DOHH2 (cell line): ENCODE data around the gene B4GALT5.

Experiments
- H3F3A ChIP-seq: fragments of 200-600 bp; sonication (generic), shearing (Covaris generic); 2 replicates; pipeline ENCODE4 v1.6.0; 2016; ENCODE audit warnings: antibody characterized with exemption, mild to moderate bottlenecking; ENCODE audit not compliant: control insufficient read depth, insufficient read depth
- H3K27ac ChIP-seq: fragments of 200-600 bp; sonication (generic); 2 replicates; pipeline ENCODE4 v1.5.1; 2014; ENCODE audit warnings: low read depth, mild to moderate bottlenecking, low read length, moderate library complexity
- H3K27me3 ChIP-seq: fragments of 200-600 bp; sonication (generic); 2 replicates; pipeline ENCODE4 v1.6.1; 2014; ENCODE audit warnings: mild to moderate bottlenecking, low read length, mixed read lengths; ENCODE audit not compliant: control insufficient read depth
- H3K36me3 ChIP-seq: fragments of 200-600 bp; sonication (generic); 2 replicates; pipeline ENCODE4 v1.6.1; 2014; ENCODE audit warnings: mild to moderate bottlenecking, low read length, moderate library complexity, mixed read lengths; ENCODE audit not compliant: control insufficient read depth
- H3K4me1 ChIP-seq: fragments of 200-600 bp; sonication (generic); 2 replicates; pipeline ENCODE4 v1.6.1; 2014; ENCODE audit warnings: mild to moderate bottlenecking, low read length, mixed read lengths; ENCODE audit not compliant: control insufficient read depth
- H3K4me2 ChIP-seq: fragments of 200-600 bp; sonication (generic); 2 replicates; pipeline ENCODE4 v1.6.0; 2014; ENCODE audit warnings: mild to moderate bottlenecking, low read length, moderate library complexity
- H3K4me3 ChIP-seq: fragments of 200-600 bp; sonication (generic); 2 replicates; pipeline ENCODE4 v1.5.1; 2014; ENCODE audit warnings: mild to moderate bottlenecking, low read length, mixed read lengths
- H3K79me2 ChIP-seq: fragments of 200-600 bp; sonication (generic); 2 replicates; pipeline ENCODE4 v1.6.1; 2014; ENCODE audit warnings: mild to moderate bottlenecking, low read length, mixed read lengths; ENCODE audit not compliant: control insufficient read depth
- H3K9me2 ChIP-seq: fragments of 200-600 bp; sonication (generic); replicated peaks from 2 replicates; pipeline ENCODE4 v1.6.1; 2014; ENCODE audit warnings: mild to moderate bottlenecking, low read length, mixed read lengths; ENCODE audit not compliant: control insufficient read depth
- H3K9me3 ChIP-seq: fragments of 200-600 bp; sonication (generic); 2 replicates; pipeline ENCODE4 v1.6.1; 2014; ENCODE audit warnings: antibody characterized with exemption, low read length, mixed read lengths; ENCODE audit not compliant: control insufficient read depth, insufficient read depth
- H4K20me1 ChIP-seq: fragments of 200-600 bp; sonication (generic); 2 replicates; pipeline ENCODE4 v1.6.0; 2014; ENCODE audit warnings: low read depth, mild to moderate bottlenecking, antibody characterized with exemption, low read length, moderate library complexity; ENCODE audit not compliant: control insufficient read depth, insufficient read depth
- EZH2phosphoT487 ChIP-seq: fragments of 200-600 bp; sonication (generic); IDR thresholded peaks from 2 replicates; pipeline ENCODE4 v1.6.1; 2017; ENCODE audit warnings: borderline replicate concordance, mild to moderate bottlenecking, antibody characterized with exemption, low read length, moderate library complexity, mixed read lengths
- TF ChIP-seq, protein P1 (sequence below): fragments of 200-600 bp; sonication (generic); IDR thresholded peaks from one replicate; pipeline ENCODE4 v1.5.1; 2014; ENCODE audit warnings: antibody characterized with exemption, mild to moderate bottlenecking, low read depth, low read length; ENCODE audit not compliant: poor library complexity, severe bottlenecking

B4GALT5 gene

DNA sequence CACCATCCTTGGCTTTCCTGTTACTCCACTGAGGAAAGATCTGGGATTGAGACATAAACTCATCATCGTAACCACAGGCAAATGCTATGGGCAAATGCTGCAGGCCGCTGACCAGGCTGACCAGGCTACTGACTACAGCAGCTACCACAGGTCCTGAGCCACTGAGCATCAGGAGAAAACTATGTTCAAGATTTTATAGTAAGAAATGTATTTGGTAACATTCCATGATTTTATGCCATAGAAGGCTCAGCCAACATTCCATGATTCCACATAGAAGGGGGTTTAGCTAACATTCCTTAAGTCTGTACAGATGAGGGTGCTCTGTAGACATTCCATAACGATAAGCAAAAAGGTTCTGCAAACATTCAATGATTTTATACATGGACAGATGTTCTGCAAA is 16.1 kb upstream of the B4GALT5 start:
- Histone ChIP-seq H3K4me2 (no peak overlapping the region), H3F3A (no peaks in the 10 kb centered on the region), H3K4me1 (peaks cover 11% of the 10 kb centered on the region), H3K27me3 (no peaks in the 10 kb centered on the region), H3K9me2 (no peaks in the 10 kb centered on the region), H3K9me3 (no peaks in the 10 kb centered on the region), H4K20me1 (no peaks in the 10 kb centered on the region), H3K4me3 (no peak overlapping the region), H3K36me3 (no peaks in the 10 kb centered on the region), H3K79me2 (no peaks in the 10 kb centered on the region), H3K27ac (no peak overlapping the region)
- TF ChIP-seq, protein P1, sequence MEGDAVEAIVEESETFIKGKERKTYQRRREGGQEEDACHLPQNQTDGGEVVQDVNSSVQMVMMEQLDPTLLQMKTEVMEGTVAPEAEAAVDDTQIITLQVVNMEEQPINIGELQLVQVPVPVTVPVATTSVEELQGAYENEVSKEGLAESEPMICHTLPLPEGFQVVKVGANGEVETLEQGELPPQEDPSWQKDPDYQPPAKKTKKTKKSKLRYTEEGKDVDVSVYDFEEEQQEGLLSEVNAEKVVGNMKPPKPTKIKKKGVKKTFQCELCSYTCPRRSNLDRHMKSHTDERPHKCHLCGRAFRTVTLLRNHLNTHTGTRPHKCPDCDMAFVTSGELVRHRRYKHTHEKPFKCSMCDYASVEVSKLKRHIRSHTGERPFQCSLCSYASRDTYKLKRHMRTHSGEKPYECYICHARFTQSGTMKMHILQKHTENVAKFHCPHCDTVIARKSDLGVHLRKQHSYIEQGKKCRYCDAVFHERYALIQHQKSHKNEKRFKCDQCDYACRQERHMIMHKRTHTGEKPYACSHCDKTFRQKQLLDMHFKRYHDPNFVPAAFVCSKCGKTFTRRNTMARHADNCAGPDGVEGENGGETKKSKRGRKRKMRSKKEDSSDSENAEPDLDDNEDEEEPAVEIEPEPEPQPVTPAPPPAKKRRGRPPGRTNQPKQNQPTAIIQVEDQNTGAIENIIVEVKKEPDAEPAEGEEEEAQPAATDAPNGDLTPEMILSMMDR: no peak
- TF ChIP-seq EZH2phosphoT487: no peak

DNA sequence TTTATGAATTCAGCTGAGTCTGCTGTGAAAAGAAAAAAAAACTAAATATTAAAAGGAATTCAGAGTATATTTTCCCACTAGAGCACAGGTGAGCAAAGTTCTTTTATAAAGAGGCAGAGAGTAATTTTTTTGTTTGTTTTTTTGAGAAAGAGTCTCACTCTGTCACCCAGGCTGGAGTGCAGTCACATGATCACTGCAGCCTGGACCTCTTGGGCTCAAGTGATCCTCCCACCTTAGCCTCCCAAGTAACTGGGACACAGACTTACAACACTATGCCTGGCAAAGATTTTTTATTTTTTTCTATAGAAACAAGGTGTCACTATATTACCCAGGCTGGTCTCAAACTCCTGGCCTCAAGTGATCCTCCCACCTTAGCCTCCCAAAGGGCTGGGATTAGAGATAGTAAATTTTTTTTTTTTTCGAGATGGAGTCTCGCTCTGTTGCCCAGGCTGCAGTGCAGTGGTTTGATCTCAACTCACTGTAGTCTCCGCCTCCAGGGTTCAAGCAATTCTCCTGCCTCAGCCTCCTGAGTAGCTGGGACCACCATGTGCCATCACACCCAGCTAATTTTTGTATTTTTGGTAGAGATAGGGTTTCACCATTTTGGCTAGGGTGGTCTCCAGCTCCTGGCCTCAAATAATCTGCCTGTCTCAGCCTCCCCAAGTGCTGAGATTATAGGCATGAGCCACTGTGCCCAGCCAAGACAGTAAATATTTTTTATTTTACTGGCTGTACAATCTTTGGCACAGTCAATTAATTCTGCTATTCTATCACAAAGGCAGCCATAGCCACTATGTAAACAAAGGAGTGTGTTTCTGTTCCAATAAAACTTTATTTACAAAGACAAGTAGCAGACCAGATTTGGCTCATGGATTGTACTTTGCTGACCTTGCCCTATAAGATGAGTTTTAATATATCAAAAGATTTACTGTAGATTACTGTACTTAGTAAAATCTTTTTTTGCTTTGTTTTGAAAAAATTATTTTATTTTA is 14.5 kb upstream of the B4GALT5 start:
- no peaks in the 10 kb centered on the region for H3K9me2 ChIP-seq
- H3K27ac ChIP-seq: no peak overlapping the region
- no peaks in the 10 kb centered on the region for H4K20me1 ChIP-seq
- no peaks in the 10 kb centered on the region for H3K36me3 ChIP-seq
- no peaks in the 10 kb centered on the region for H3K9me3 ChIP-seq
- H3K27me3 ChIP-seq: no peaks in the 10 kb centered on the region
- H3K4me1 ChIP-seq: peaks cover 16% of the 10 kb centered on the region
- H3F3A ChIP-seq: peaks cover 4% of the 10 kb centered on the region
- H3K79me2 ChIP-seq: no peaks in the 10 kb centered on the region
- no peak for TF ChIP-seq EZH2phosphoT487
- TF ChIP-seq, protein P1: no peak
- no peak overlapping the region for H3K4me3 ChIP-seq
- H3K4me2 ChIP-seq: no peak overlapping the region

DNA sequence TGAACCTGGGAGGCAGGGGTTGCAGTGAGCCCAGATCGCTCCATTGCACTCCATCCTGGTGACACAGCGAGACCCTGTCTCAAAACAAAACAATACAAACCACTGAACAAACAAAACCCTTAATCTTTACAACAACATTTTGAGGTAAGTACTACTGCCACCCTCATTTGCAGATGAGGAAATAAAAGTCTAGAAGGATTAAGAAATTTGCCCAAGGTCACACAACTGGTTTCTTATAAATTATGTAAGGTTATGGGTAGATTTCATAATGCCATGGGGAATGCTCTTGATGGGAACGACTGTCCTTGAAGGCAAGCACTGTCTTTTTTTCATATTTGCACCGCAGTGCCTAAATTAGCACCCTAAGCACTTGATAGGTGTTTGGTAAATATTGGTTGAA is 13.8 kb upstream of the B4GALT5 start:
- Histone ChIP-seq H4K20me1 (no peaks in the 10 kb centered on the region), H3K4me1 (peaks cover 16% of the 10 kb centered on the region), H3K79me2 (no peaks in the 10 kb centered on the region), H3F3A (peaks cover 5% of the 10 kb centered on the region), H3K36me3 (no peaks in the 10 kb centered on the region), H3K4me2 (no peak overlapping the region), H3K4me3 (no peak overlapping the region), H3K9me2 (no peaks in the 10 kb centered on the region), H3K27ac (no peak overlapping the region), H3K27me3 (no peaks in the 10 kb centered on the region), H3K9me3 (no peaks in the 10 kb centered on the region)
- no peak for TF ChIP-seq EZH2phosphoT487
- TF ChIP-seq, protein P1: no peak
